Measurements from ENCODE around the gene CHID1.

The CHID1 gene

GRCh38 chr11:853682-854448, 56.7 kb downstream of the CHID1 start:
- TF ChIP-seq CTCF (IDR thresholded peaks at IDR 0.05; ENCODE audit: control insufficient read depth, extremely low read depth, insufficient read depth) = no peak
- no peak for DNase-seq (ENCODE audit: low read depth)

GRCh38 chr11:852762-853161, 57.8 kb downstream of the CHID1 start:
- H3K4me3 ChIP-seq (ENCODE audit: low read depth, low read length) = no peak overlapping the region
- no peak for TF ChIP-seq CTCF (IDR thresholded peaks at IDR 0.05; ENCODE audit: control insufficient read depth, extremely low read depth, insufficient read depth)
- DNase-seq (ENCODE audit: low read depth) = no peak

More at GRCh38 chr11:853682-854448, 56.7 kb downstream of the CHID1 start:
- H3K4me3 ChIP-seq (ENCODE audit: low read depth, low read length) = no peak overlapping the region

- no peak for TF ChIP-seq CTCF (IDR thresholded peaks at IDR 0.05; ENCODE audit: control insufficient read depth, extremely low read depth, insufficient read depth)
- peak overlapping the region; percentile 55; the same call in 1 of the 2 replicates for H3K4me3 ChIP-seq (ENCODE audit: low read depth, low read length)
- no peak for DNase-seq (ENCODE audit: low read depth)
These were observed 59.5 kb downstream of the CHID1 start for GRCh38 chr11:850775-851763.

GRCh38 chr11:849951-850774, 60.4 kb downstream of the CHID1 start:
- no peak for TF ChIP-seq CTCF (IDR thresholded peaks at IDR 0.05; ENCODE audit: control insufficient read depth, extremely low read depth, insufficient read depth)
- DNase-seq (ENCODE audit: low read depth) = no peak
- peak overlapping the region; percentile 55 for H3K4me3 ChIP-seq (ENCODE audit: low read depth, low read length)

- DNase-seq (ENCODE audit: low read depth) = no peak
- peak overlapping the region; percentile 52 for H3K4me3 ChIP-seq (ENCODE audit: low read depth, low read length)
- TF ChIP-seq CTCF (IDR thresholded peaks at IDR 0.05; ENCODE audit: control insufficient read depth, extremely low read depth, insufficient read depth) = no peak
These were observed 61.3 kb downstream of the CHID1 start for GRCh38 chr11:849104-849824.

Data from LNCaP clone FGC (cell line).